NOMO-1 treated with DMSO at 0.1 percent for 48 hours (cell line): Measurements from ENCODE around the gene KRTAP4-9.
A peak's percentile ranks its signal among the peaks of the same experiment; 100 is the strongest.
"Not testable (repeated sequence)": the region's sequence is repeated elsewhere in the genome, so short reads cannot be mapped to it uniquely, and the experiment has no call there.

ENCODE experiments used
- DNase-seq: peaks from one replicate; lab custom pipeline; 2025; ENCODE audit not compliant: unreplicated experiment; lab: John Stamatoyannopoulos, UW

KRTAP4-9 gene

GRCh38 chr17:41126412-41126811 is 21.2 kb downstream of the KRTAP4-9 start:
- no peak for DNase-seq

GRCh38 chr17:41127371-41127770 is 22.2 kb downstream of the KRTAP4-9 start:
- no peak for DNase-seq

- peak; percentile 35 for DNase-seq
Measured at GRCh38 chr17:41131979-41132378, 26.8 kb downstream of the KRTAP4-9 start.

GRCh38 chr17:41133880-41134735 is 28.9 kb downstream of the KRTAP4-9 start:
- DNase-seq = no peak

- not testable (repeated sequence) for DNase-seq
Measured at GRCh38 chr17:41139865-41140264, 34.7 kb downstream of the KRTAP4-9 start.

- no peak for DNase-seq
Measured at GRCh38 chr17:41140360-41141131, 35.4 kb downstream of the KRTAP4-9 start, which contains the start of gene KRTAP4-6. KRTAP4-6 (minus strand) TSS chr17:41140544; CDS start chr17:41140487, 57 bp downstream.

GRCh38 chr17:41141361-41141760 is 36.2 kb downstream of the KRTAP4-9 start:
- no peak for DNase-seq

- DNase-seq = no peak
Measured at GRCh38 chr17:41144846-41145245, 39.7 kb downstream of the KRTAP4-9 start.

- no peak for DNase-seq
Measured at GRCh38 chr17:41145261-41145660, 40.1 kb downstream of the KRTAP4-9 start.

- DNase-seq = no peak
Measured at GRCh38 chr17:41147531-41148204, 42.5 kb downstream of the KRTAP4-9 start.

GRCh38 chr17:41148971-41149651 is 43.9 kb downstream of the KRTAP4-9 start:
- not testable (repeated sequence) for DNase-seq

- no peak for DNase-seq
Measured at GRCh38 chr17:41149652-41149985, 44.4 kb downstream of the KRTAP4-9 start, which contains the start of gene KRTAP4-5. KRTAP4-5 (minus strand) TSS chr17:41149825; CDS start chr17:41149767, 58 bp downstream.

GRCh38 chr17:41150026-41150425 is 44.8 kb downstream of the KRTAP4-9 start:
- DNase-seq = no peak

- DNase-seq = no peak
Measured at GRCh38 chr17:41151525-41151924, 46.3 kb downstream of the KRTAP4-9 start.

GRCh38 chr17:41153856-41154255 is 48.7 kb downstream of the KRTAP4-9 start:
- DNase-seq = no peak
